Fibroblast of skin of back (primary cell): ENCODE measurements around the gene FGF23. TPM values are rescaled to one million over a fixed set of nuclear protein-coding genes. Genes with fewer than 3 reads are reported as not detected.
A peak's percentile ranks its signal among the peaks of the same experiment; 100 is the strongest.
"Not testable (repeated sequence)": the region's sequence is repeated elsewhere in the genome, so short reads cannot be mapped to it uniquely, and the experiment has no call there.

ENCODE experiments used
- DNase-seq: peaks from one replicate; pipeline ENCODE4 v3.0.0-alpha.2; 2013
- polyA plus RNA-seq, 2 experiments: library from polyadenylated mRNA; unstranded; fragments of 120-200 nt; gene quantifications; one replicate each; pipeline ENCODE4 v1.2.1, GENCODE V29; 2013; ENCODE audit not compliant: insufficient read length in 2 of 2

Gene FGF23
- not detected for polyA plus RNA-seq (2013, experiment 1 of 2; ENCODE audit: insufficient read length)
- not detected for polyA plus RNA-seq (2013, experiment 2 of 2; ENCODE audit: insufficient read length)

DNA sequence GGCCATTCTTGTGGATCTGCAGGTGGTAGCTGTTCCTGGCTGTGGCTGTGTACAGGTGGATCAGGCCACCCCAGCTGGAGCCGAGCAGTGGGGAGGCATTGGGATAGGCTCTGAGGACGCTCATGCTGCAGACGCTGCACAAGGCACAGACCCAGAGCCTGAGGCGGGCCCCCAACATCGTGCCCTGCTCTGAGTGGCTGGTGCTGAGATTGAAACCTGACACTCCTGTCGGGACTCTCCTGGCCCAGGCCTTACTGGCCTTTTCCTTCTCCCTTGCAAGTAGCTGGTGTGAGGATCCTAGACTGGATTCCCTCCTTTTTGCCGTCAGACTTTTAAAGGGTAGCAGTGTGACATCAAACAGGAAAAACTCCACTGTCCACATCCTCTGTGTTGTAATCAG is at the start of gene FGF23:
Gene FGF23 (minus strand): TSS at position 308 of the 400 bp plus-strand sequence. CDS start 130 bp downstream, at position 178.
- DNase-seq = peak; percentile 27

- DNase-seq = no peak
These were observed 44.9 kb upstream of the FGF23 start for GRCh38 chr12:4424422-4424821.

DNA sequence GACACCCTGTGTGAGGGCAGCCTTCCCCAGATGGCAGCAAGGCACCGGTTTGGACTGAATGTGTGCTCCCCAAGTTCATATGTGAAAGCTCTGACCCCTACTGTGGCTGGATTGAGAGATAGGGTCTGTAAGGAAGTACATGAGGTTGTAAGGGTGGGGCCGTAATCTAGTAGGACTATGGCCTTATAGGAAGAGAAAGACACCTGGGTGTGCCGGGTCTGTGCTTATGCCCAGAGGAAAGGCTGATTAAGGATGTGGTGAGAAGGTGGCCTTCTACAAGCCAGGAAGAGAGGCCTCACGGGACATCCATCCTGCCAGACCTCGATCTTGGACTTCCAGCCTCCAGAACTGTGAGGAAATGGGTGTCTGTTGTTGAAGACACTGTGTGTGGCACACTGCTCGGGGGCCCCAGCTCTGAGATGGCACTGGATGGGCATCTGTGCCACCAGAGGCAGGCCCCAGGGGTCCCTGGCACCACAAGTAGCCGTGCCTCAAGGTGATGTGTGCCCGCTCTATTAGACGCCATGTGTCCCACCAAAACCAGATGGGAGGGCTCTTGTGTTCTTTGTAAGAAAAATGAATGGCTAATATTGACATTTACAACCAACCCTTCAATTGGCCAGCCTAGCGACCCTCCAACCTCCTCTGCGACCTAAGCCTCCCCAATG is 44.1 kb upstream of the FGF23 start:
- DNase-seq = no peak

DNA sequence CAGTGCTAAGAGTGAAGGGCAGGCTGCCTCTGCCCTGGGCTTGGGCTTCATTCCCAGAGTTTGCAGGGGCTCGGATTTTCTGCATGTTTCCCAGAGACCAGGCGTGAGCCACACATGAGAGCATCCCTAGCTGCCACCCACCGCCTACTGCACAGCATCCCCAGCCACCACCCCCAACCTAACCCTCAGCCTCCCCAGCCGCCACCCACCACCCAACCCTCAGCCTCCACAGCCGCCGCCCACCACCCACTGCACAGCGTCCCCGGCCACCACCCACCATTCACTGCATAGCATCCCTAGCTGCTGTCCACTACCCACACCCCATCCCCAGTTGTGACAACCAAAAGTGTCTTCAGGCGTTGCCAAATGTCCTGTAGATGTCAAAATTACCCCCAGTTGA is 43.5 kb upstream of the FGF23 start:
- DNase-seq = no peak

- peak; percentile 25 for DNase-seq
These were observed 42.1 kb upstream of the FGF23 start for GRCh38 chr12:4421590-4422031.

GRCh38 chr12:4420138-4420670 is 40.7 kb upstream of the FGF23 start:
- DNase-seq = no peak

- DNase-seq = no peak
These were observed 39.4 kb upstream of the FGF23 start for GRCh38 chr12:4418913-4419312.

GRCh38 chr12:4417936-4418335 is 38.4 kb upstream of the FGF23 start:
- no peak for DNase-seq

DNA sequence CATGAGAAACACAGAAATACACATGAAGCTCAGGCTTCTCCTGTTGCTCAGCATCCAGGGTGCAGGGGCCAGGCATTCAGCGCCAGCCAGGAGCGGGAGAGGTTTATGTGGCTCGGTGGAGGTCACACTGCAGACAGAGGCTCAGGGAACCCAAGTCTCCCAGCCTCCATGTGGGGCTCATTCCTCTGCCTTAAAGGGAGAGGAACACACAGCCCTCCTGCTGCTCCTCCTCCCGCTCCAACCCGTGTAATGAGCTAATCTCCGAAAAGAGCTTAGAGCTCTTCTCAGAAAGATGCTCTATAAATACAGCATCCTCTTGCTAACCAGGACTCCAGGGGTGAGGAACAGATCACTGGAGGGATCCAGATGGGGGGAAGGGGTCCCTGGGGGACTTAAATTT is 37.9 kb upstream of the FGF23 start:
- DNase-seq = no peak

- no peak for DNase-seq
These were observed 36.8 kb upstream of the FGF23 start for GRCh38 chr12:4416276-4416675.

GRCh38 chr12:4412465-4412864 is 33.0 kb upstream of the FGF23 start:
- DNase-seq = no peak

GRCh38 chr12:4412056-4412455 is 32.5 kb upstream of the FGF23 start:
- no peak for DNase-seq

DNA sequence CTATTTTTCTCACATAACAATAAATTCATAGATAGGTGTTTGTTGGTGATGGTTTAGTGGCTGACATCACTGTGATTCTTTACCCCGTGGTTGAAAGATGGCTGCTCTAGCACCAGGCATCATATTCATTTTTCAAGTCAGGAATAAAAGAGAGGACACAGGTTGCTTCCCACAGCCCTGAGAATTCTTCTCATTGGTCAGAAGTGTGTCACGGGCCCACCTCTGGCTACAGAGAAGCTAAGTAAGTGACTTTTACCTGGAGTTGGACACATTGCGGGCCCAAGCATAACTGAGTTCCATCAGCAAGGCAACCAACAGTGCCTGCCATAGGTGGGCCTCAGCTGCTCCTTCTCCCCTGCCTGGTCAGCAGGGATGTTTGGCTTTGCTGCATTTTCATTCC is 27.6 kb upstream of the FGF23 start:
- DNase-seq = no peak

- DNase-seq = not testable (repeated sequence)
These were observed 25.5 kb upstream of the FGF23 start for GRCh38 chr12:4404877-4405637.

- DNase-seq = no peak
These were observed 23.5 kb upstream of the FGF23 start for GRCh38 chr12:4402996-4403395.

- DNase-seq = no peak
These were observed 21.6 kb upstream of the FGF23 start for GRCh38 chr12:4401117-4401516.

DNA sequence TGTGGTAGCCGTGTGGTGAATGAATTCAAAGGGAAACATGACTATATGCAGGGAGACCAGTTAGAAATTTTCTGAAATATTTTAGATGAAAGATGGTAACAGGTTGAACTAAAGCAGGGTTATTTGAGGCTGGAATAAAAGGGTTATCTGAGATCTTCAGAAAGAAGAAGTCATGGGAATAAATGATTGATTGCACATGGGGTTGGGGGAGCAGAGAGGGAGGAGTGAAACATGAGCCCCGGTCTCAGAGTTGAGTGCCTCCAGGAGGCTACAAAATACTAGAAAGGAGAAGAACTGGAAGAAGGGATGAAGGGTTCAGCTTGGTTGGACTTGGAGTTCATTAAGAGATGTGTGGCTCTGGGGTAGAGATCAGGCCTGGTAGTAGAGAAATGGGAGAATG is 16.3 kb upstream of the FGF23 start:
- no peak for DNase-seq

DNA sequence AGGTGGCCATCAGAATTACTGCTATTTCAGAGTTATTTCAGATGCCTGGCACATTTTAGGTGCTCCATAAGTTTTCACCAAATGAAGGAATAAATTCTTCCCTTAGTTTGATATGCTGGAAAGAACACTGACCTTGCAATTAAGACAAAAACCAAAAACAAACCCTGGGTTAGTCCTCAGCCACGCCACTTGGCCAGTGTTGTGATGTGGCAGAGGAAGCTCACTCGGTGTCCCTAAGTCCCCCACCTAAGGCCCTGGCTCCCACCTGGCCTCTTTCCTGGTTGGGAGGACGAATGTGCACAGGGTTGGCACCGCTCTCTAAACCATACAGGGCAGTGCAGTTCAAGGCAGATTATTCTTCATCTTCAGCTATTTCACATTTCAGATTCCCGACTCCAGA is 13.7 kb upstream of the FGF23 start:
- DNase-seq = no peak

DNA sequence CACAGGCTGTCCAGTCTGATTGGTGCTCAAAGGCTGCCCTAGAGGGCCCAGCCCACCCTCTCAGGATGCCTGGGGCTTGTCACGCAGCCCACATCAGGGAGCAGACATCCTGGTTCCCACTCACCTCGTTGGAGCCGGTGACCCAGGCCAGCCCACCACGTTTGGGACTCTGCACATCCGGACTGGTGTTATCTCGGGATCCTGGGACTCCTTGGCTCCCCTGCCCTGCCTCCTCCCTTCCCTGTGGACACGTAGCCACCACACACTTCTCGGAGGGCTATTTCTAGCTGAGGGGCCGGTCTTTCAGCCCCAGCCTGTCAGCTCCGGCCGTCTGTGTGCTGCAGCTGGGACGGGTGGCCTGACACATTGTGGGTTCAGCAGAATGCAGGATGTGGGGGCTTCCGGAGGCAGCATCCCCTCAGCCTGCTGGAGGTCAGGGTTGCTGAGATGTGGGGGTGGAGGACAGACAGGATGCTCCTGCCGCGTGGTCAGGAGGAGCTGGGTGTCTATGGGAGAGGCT is 12.8 kb upstream of the FGF23 start:
- DNase-seq = no peak

DNA sequence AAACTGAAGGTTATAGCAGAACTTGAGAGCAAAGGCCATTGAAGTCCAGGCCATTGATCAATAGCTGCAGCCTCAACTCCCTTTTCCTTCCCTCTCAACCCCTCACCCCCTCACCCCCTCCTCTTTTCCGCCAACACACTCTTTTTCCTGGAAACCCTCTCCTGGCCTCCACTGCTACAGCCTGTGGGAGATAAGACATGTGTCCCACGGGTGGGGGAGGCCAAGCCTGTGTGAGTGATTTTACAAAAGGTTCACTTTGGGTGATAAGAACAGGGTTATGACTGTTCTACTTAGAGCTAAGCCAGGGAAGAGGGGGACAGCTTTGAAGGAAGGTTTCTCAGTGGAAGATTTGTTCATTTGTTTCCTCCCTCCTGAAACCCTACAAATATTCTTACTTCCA is 9.2 kb upstream of the FGF23 start:
- no peak for DNase-seq

- no peak for DNase-seq
These were observed 8.5 kb upstream of the FGF23 start for GRCh38 chr12:4388032-4388431.

GRCh38 chr12:4387607-4388006 is 8.1 kb upstream of the FGF23 start:
- DNase-seq = no peak

DNA sequence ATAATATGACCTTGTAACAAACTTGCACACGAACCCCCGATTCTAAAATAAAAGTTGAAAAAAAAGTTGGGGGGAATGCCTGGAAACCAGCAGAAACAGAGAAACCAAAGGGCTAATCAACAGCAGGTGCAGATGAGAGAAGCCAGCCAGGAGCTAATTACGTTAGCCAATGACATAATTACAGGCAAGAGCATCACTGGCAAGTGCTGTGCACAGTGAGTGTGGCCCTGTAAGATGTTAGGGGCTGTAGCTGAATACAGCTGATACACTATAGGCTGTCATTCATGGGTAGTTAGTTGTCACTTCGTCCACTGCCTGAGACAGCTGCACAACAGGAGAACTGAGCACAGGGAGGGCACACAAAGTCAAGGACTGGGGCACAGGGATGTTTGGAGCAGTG is 7.3 kb upstream of the FGF23 start:
- no peak for DNase-seq
